HG02763 (cell line): ENCODE data around the gene MEI1.
A peak's percentile ranks its signal among the peaks of the same experiment; 100 is the strongest.

Source experiments
- ATAC-seq: cut with Tn5 transposase; IDR thresholded peaks from one replicate; pipeline ENCODE4 v1.9.1; 2021; ENCODE audit warnings: mild to moderate bottlenecking, moderate library complexity; ENCODE audit not compliant: unreplicated experiment

Gene MEI1

GRCh38 chr22:41818011-41818410 is 118.7 kb downstream of the MEI1 start:
- ATAC-seq = no peak

GRCh38 chr22:41818596-41818995 is 119.3 kb downstream of the MEI1 start:
- no peak for ATAC-seq

- ATAC-seq = no peak
These were observed 120.0 kb downstream of the MEI1 start for GRCh38 chr22:41819257-41819656.

GRCh38 chr22:41820447-41820846 is 121.1 kb downstream of the MEI1 start:
- no peak for ATAC-seq

GRCh38 chr22:41821471-41822316 is 122.4 kb downstream of the MEI1 start:
- no peak for ATAC-seq

GRCh38 chr22:41822317-41823057 is 123.2 kb downstream of the MEI1 start:
- ATAC-seq = no peak

- ATAC-seq = no peak
These were observed 124.5 kb downstream of the MEI1 start for GRCh38 chr22:41823797-41824196.

- no peak for ATAC-seq
These were observed 126.1 kb downstream of the MEI1 start for GRCh38 chr22:41825376-41825775.

- ATAC-seq = no peak
These were observed 126.7 kb downstream of the MEI1 start for GRCh38 chr22:41826021-41826420.

- no peak for ATAC-seq
These were observed 127.4 kb downstream of the MEI1 start for GRCh38 chr22:41826430-41827383.

GRCh38 chr22:41827671-41828070 is 128.4 kb downstream of the MEI1 start:
- no peak for ATAC-seq

GRCh38 chr22:41828516-41828915 is 129.2 kb downstream of the MEI1 start:
- no peak for ATAC-seq

- ATAC-seq = no peak
These were observed 130.9 kb downstream of the MEI1 start for GRCh38 chr22:41830174-41830573.

GRCh38 chr22:41831383-41831782 is 132.1 kb downstream of the MEI1 start:
- ATAC-seq = no peak

GRCh38 chr22:41831828-41832552 is 132.7 kb downstream of the MEI1 start:
- ATAC-seq = no peak

- peak; percentile 84 for ATAC-seq
These were observed 133.5 kb downstream of the MEI1 start, which contains the start of gene SREBF2 for GRCh38 chr22:41832553-41833368. TSS of gene SREBF2 (plus strand) at chr22:41833105. CDS start at chr22:41833271, 166 bp downstream.

GRCh38 chr22:41833369-41834004 is 134.2 kb downstream of the MEI1 start:
- ATAC-seq = peak; percentile 17

- ATAC-seq = no peak
These were observed 135.0 kb downstream of the MEI1 start for GRCh38 chr22:41834005-41834944.
